Natural killer cell (primary cell): Measurements from ENCODE around the gene GRM5. TPM values are rescaled to one million over a fixed set of nuclear protein-coding genes. Genes with fewer than 3 reads are reported as not detected.
"Not testable (repeated sequence)": the region's sequence is repeated elsewhere in the genome, so short reads cannot be mapped to it uniquely, and the experiment has no call there.

Experiments
- ATAC-seq, 3 donors: fragments of 150-1000 bp in 2 of 3; fragments of 200-7000 bp in 1 of 3; cut with Tn5 transposase; 1 replicate in 1 of 3; 2 replicates in 2 of 3; pipeline ENCODE4 v1.10.0; 2021; ENCODE audit warnings: mild to moderate bottlenecking in 2 of 3, moderate library complexity in 2 of 3
- DNase-seq, 2 donors: peaks; one replicate each; pipeline versions ENCODE4 v3.0.0 to v3.0.0-alpha.2; 2013 to 2021; ENCODE audit warnings: mixed read lengths in 1 of 2
- H3K27ac ChIP-seq: one replicate; pipeline ENCODE4 v1.5.1; 2013; ENCODE audit warnings: mild to moderate bottlenecking, low read length
- H3K27me3 ChIP-seq: one replicate; pipeline ENCODE4 v1.6.1; 2013; ENCODE audit warnings: low read length; ENCODE audit not compliant: control insufficient read depth, insufficient read depth
- H3K36me3 ChIP-seq: one replicate; pipeline ENCODE4 v1.6.1; 2013; ENCODE audit warnings: low read length; ENCODE audit not compliant: control insufficient read depth, insufficient read depth
- H3K4me1 ChIP-seq: one replicate; pipeline ENCODE4 v1.6.1; 2013; ENCODE audit warnings: low read length; ENCODE audit not compliant: control insufficient read depth, insufficient read depth
- H3K4me3 ChIP-seq: one replicate; pipeline ENCODE4 v1.5.1; 2013; ENCODE audit warnings: low read length
- H3K9me3 ChIP-seq: one replicate; pipeline ENCODE4 v1.6.1; 2013; ENCODE audit warnings: low read length; ENCODE audit not compliant: control insufficient read depth, insufficient read depth
- H3K27ac Mint-ChIP-seq, 2 donors: one replicate each; pipeline ENCODE4 v1.8.0; 2022; ENCODE audit warnings: mild to moderate bottlenecking in 2 of 2, mixed read lengths in 2 of 2, moderate library complexity in 1 of 2
- H3K27me3 Mint-ChIP-seq, 2 donors: one replicate each; pipeline ENCODE4 v1.8.0; 2022; ENCODE audit warnings: low read depth in 2 of 2, mixed read lengths in 2 of 2
- H3K36me3 Mint-ChIP-seq: one replicate; pipeline ENCODE4 v1.8.0; 2022; ENCODE audit warnings: mixed read lengths
- H3K4me1 Mint-ChIP-seq, 2 donors: one replicate each; pipeline ENCODE4 v1.8.0; 2022; ENCODE audit warnings: mixed read lengths in 2 of 2
- H3K4me3 Mint-ChIP-seq: one replicate; pipeline ENCODE4 v1.8.0; 2022; ENCODE audit warnings: mild to moderate bottlenecking, moderate library complexity, mixed read lengths
- H3K9me3 Mint-ChIP-seq, 2 donors: one replicate each; pipeline ENCODE4 v1.8.0; 2022; ENCODE audit warnings: mixed read lengths in 2 of 2
- WGBS: methylation state at CpG from one replicate; pipeline ENCODE4 v1.1.7; 2013; ENCODE audit warnings: missing lambda C conversion rate; ENCODE audit not compliant: insufficient coverage; 5-methylcytosine and 5-hydroxymethylcytosine counted together
- intact Hi-C: fragments of 100-400 bp; cut with micrococcal nuclease; formaldehyde crosslinking; loops from one replicate; pipeline ENCODE4 v1.14.2; 2022
- total RNA-seq, 4 donors: library from RNA; stranded (reverse); fragments of 120-200 nt in 1 of 4; gene quantifications; one replicate each; pipeline versions ENCODE4 v1.2.3 to v1.2.4, GENCODE V29; 2013 to 2022
- TF ChIP-seq, protein P1 (sequence below): fragments of 200-600 bp; IDR thresholded peaks from one replicate; pipeline ENCODE4 v1.8.0; 2022; ENCODE audit warnings: antibody characterized with exemption

The GRM5 gene
- total RNA-seq, 3 donors from 2014 or later (not counting 1 experiment from before 2014, with no cell fraction given) = not detected

DNA sequence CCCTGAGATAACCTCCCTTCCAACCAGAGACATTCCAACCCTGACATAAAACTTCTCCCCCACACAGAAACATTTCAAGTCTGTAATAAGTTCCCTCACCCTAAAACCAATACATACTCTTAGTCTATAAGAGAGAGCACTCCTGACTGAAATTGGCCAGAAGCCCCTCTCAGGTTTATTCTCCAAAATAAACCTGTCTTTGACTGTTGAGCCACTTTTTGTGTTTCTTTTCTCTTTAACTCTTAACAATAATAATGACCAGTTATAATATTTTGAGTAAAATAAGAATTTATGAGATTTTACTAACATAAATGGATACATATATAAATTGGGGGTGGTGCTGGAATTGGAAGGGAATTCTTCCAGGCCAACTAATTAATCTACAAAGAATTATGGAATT lies 93.6 kb downstream of the GRM5 start:
- Mint-ChIP-seq H3K4me1 (no peaks in the 10 kb centered on the region), H3K9me3 (peaks cover 6 to 8% of the 10 kb centered on the region in 2 donors), H3K27me3 (no peaks in the 10 kb centered on the region), H3K36me3 (no peaks in the 10 kb centered on the region), H3K4me3 (no peak overlapping the region), H3K27ac (no peak overlapping the region)
- Histone ChIP-seq H3K27me3 (no peaks in the 10 kb centered on the region), H3K27ac (no peak overlapping the region), H3K4me3 (no peak overlapping the region), H3K4me1 (no peaks in the 10 kb centered on the region), H3K9me3 (no peaks in the 10 kb centered on the region), H3K36me3 (no peaks in the 10 kb centered on the region)
- intact Hi-C loops = no loop called here
- TF ChIP-seq, protein P1, sequence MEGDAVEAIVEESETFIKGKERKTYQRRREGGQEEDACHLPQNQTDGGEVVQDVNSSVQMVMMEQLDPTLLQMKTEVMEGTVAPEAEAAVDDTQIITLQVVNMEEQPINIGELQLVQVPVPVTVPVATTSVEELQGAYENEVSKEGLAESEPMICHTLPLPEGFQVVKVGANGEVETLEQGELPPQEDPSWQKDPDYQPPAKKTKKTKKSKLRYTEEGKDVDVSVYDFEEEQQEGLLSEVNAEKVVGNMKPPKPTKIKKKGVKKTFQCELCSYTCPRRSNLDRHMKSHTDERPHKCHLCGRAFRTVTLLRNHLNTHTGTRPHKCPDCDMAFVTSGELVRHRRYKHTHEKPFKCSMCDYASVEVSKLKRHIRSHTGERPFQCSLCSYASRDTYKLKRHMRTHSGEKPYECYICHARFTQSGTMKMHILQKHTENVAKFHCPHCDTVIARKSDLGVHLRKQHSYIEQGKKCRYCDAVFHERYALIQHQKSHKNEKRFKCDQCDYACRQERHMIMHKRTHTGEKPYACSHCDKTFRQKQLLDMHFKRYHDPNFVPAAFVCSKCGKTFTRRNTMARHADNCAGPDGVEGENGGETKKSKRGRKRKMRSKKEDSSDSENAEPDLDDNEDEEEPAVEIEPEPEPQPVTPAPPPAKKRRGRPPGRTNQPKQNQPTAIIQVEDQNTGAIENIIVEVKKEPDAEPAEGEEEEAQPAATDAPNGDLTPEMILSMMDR = no peak
- no peak for DNase-seq
- no peak for ATAC-seq

DNA sequence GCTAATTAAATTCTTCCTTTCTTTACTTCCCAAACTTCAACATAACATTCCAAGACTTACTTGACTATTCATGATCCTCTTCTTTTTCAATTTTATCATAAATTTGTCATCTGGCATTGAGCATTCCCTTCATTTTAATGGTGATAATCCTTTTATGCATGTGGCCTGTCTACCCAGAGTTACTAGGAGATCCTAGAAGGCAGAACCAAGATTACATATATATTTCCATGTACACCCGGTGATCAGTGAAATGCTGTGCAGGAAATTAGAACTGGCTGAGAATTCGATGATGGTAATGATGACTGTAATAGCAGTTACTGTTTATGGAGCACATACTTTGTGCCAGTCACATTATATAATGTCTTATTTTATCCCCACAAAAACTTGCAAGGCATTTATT lies 104.2 kb downstream of the GRM5 start:
- H3K4me1 ChIP-seq, H3K4me3 Mint-ChIP-seq, H3K9me3 ChIP-seq, H3K27ac Mint-ChIP-seq, H3K4me3 ChIP-seq, DNase-seq, ATAC-seq, H3K36me3 Mint-ChIP-seq, H3K9me3 Mint-ChIP-seq, H3K36me3 ChIP-seq, intact Hi-C loops, H3K4me1 Mint-ChIP-seq, H3K27me3 Mint-ChIP-seq, H3K27ac ChIP-seq, H3K27me3 ChIP-seq: not testable (repeated sequence)
- WGBS = no CpG with 5 or more reads among the region's 2 CpGs

DNA sequence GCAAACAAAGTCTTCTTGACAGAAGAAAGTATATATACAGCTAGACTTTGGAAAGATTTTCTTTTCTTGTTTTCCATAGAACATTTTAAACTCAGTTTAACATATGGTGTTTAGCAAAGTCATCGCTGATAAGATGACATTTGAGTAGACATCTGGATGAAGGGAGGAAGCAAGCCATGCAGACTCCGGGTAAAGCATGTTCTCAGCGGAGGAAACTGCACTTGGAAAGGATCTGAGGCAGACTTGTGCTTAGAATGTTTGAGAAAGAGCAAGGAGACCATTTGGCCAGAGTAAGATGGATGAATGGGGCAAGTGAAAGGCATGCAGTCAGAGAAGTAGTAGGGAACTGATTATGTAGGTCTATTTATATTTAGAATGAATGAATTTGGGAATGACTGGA lies 105.9 kb downstream of the GRM5 start:
- ATAC-seq, H3K27me3 Mint-ChIP-seq, H3K27ac Mint-ChIP-seq, H3K36me3 Mint-ChIP-seq, H3K27me3 ChIP-seq, H3K4me3 ChIP-seq, H3K9me3 ChIP-seq, H3K4me1 ChIP-seq, H3K4me3 Mint-ChIP-seq, H3K9me3 Mint-ChIP-seq, intact Hi-C loops, H3K27ac ChIP-seq, H3K4me1 Mint-ChIP-seq, DNase-seq, H3K36me3 ChIP-seq: not testable (repeated sequence)
- 54% methylated on average over 3 of the region's 3 CpGs for WGBS

DNA sequence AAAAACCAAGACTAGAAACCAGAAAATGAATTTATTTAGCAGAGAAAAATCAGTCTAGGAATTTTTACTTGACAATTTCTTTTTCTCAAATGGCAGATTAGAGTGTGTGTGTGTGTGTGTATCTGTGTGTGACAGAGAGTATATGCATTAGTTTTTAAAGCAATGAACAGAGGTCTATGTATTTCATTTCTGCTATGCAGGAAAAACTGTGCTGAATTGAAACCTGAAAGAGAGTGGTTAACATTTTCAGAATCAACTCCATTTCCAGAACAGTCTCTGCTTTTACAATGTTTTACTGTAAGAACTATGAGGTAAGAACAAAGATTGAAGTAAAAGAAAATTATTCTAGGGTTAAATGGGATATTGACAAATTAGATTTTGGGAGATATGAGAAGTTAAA lies 114.8 kb downstream of the GRM5 start:
- Mint-ChIP-seq H3K9me3 (peaks cover 2 to 4% of the 10 kb centered on the region in 2 donors), H3K27ac (no peak overlapping the region), H3K4me1 (no peaks in the 10 kb centered on the region), H3K27me3 (no peaks in the 10 kb centered on the region), H3K36me3 (no peaks in the 10 kb centered on the region), H3K4me3 (no peak overlapping the region)
- no peak overlapping the region for H3K27ac ChIP-seq
- H3K9me3 ChIP-seq = no peaks in the 10 kb centered on the region
- no peaks in the 10 kb centered on the region for H3K27me3 ChIP-seq
- no peak for ATAC-seq
- H3K4me1 ChIP-seq = no peaks in the 10 kb centered on the region
- H3K4me3 ChIP-seq = no peak overlapping the region
- TF ChIP-seq, protein P1 = no peak
- no peaks in the 10 kb centered on the region for H3K36me3 ChIP-seq
- intact Hi-C loops = no loop called here
- DNase-seq = no peak

DNA sequence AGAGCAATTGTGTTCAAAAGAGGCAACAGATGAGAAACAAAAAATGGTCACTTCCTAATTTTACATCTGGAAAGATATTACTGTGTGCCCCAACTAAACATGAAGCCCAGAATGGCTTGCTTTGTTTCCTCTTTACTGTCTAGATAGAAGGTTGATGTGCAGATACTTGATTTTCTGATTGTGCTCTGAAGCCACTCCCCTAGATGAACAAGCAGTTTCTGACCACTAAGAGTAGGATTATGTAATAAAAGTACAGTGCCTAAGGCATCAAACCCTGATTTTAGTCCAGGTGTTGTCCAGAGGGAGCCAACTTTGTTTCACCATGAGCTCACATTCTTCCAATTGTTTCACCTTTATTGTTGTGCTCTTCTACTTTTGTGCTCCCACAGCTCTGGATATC lies 116.9 kb downstream of the GRM5 start:
- H3K4me3 Mint-ChIP-seq, H3K27ac ChIP-seq, H3K36me3 ChIP-seq, intact Hi-C loops, H3K36me3 Mint-ChIP-seq, H3K4me1 Mint-ChIP-seq, DNase-seq, H3K9me3 ChIP-seq, ATAC-seq, H3K27ac Mint-ChIP-seq, H3K4me3 ChIP-seq, H3K27me3 Mint-ChIP-seq, H3K9me3 Mint-ChIP-seq, H3K4me1 ChIP-seq, H3K27me3 ChIP-seq: not testable (repeated sequence)

DNA sequence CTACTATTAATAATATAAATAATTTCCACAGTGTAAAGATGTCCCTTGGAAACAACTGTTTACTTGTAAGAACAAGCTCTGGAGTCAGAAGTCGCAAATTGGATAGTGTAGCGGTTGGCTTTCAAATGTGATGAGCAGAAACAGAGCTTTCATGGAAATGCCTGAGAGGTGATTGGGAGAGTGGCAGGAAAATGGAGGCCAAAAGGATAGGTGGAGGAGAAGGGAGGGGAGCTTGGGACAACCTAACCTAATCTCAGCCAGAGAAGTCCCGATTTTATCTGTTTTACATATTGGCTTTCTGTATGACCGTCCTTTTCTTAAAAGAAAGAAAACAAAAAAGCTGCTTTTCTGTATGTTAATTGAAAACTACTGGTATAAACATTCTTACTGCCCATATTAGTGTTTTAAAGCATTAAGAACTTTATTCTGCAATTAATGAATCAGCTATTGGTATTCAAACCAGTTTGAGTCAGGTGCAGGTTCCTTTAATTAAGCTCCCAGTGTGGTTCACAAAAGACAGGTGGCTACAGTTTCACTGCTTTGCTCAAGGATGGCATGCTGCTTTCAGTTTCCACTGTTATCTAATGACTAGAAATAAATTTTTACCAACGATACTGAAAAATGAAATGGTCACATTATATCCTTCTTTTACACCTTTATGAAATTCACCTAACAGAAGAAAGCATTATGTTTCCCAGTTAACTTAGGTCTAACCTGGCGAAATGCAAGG lies 117.8 kb downstream of the GRM5 start:
- 92% methylated on average over 5 of the region's 6 CpGs for whole genome bisulfite sequencing
- H3K4me3 Mint-ChIP-seq, H3K9me3 Mint-ChIP-seq, intact Hi-C loops, H3K9me3 ChIP-seq, H3K4me3 ChIP-seq, H3K4me1 Mint-ChIP-seq, H3K27me3 Mint-ChIP-seq, H3K27ac Mint-ChIP-seq, H3K36me3 Mint-ChIP-seq, H3K36me3 ChIP-seq, DNase-seq, ATAC-seq, H3K27me3 ChIP-seq, H3K27ac ChIP-seq, H3K4me1 ChIP-seq: not testable (repeated sequence)

DNA sequence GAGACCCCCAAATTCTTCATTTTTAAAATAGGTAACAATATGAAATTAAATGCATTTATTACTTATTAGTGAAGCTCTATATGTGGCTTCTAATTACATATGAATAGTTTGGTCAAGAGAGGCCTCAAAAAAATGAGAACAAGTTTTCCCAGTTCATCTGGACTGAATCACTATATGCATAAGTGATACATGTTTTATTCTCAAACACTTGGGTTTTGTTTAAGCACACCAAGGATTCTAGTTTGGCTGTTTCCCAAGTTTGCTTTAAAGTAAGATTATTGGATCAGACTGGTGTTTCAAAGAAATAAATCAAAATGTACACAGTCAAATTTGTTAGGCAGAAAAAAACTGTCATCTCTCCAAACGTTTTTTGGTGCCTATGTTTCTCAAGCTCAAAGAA lies 136.1 kb downstream of the GRM5 start:
- H3K4me1 Mint-ChIP-seq, H3K4me1 ChIP-seq, H3K4me3 ChIP-seq, H3K27me3 ChIP-seq, intact Hi-C loops, H3K9me3 Mint-ChIP-seq, ATAC-seq, H3K36me3 Mint-ChIP-seq, H3K4me3 Mint-ChIP-seq, DNase-seq, H3K27me3 Mint-ChIP-seq, H3K9me3 ChIP-seq, H3K27ac ChIP-seq, H3K36me3 ChIP-seq, H3K27ac Mint-ChIP-seq: not testable (repeated sequence)
- WGBS = 45% methylated on average over 1 of the region's 1 CpG
